ENCODE data around the gene SP2. TPM values are rescaled to one million over a fixed set of nuclear protein-coding genes. Genes with fewer than 3 reads are reported as not detected.

The SP2 gene
- total RNA-seq, 4 donors from 2014 or later: 7.1 to 14.1 (median 12.3) TPM

DNA sequence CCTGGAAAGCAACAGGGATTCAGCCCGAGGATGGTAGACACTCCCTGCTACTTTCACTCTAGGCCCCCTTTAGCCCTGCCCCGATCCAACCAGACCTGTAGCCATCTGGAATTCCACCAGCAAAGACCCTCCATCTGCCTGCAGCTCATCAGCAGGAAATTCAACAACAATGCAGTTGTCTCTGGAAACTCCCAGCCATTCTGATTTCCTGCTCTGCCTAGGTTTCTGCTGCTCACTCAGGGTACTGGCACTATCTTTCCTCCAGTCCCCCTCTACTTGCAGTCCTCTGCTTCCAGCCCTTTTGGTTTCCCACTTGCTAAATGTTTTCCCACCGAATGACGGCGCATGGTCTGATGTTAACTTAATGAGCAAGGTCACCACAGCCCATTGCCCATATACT, 42.4 kb upstream of the SP2 start:
- 27 to 39% methylated on average over 5 of the region's 5 CpGs for WGBS, 2 donors
- Histone ChIP-seq H3K27me3 (peaks cover 21% of the 10 kb centered on the region), H3K36me3 (no peaks in the 10 kb centered on the region), H3K4me1 (peaks cover 11 to 17% of the 10 kb centered on the region in 2 donors), H3K9me3 (no peaks in the 10 kb centered on the region), H3K27ac (no peak overlapping the region), H3K4me3 (replicated peaks in 1 of 3) (no peak overlapping the region)
- intact Hi-C loops (cut with DNase I): no loop called here
- DNase-seq: no peak
- TF ChIP-seq, protein P1, sequence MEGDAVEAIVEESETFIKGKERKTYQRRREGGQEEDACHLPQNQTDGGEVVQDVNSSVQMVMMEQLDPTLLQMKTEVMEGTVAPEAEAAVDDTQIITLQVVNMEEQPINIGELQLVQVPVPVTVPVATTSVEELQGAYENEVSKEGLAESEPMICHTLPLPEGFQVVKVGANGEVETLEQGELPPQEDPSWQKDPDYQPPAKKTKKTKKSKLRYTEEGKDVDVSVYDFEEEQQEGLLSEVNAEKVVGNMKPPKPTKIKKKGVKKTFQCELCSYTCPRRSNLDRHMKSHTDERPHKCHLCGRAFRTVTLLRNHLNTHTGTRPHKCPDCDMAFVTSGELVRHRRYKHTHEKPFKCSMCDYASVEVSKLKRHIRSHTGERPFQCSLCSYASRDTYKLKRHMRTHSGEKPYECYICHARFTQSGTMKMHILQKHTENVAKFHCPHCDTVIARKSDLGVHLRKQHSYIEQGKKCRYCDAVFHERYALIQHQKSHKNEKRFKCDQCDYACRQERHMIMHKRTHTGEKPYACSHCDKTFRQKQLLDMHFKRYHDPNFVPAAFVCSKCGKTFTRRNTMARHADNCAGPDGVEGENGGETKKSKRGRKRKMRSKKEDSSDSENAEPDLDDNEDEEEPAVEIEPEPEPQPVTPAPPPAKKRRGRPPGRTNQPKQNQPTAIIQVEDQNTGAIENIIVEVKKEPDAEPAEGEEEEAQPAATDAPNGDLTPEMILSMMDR (IDR thresholded peaks at IDR 0.05): no peak
- TF ChIP-seq POLR2A (IDR thresholded peaks at IDR 0.05): no peak

DNA sequence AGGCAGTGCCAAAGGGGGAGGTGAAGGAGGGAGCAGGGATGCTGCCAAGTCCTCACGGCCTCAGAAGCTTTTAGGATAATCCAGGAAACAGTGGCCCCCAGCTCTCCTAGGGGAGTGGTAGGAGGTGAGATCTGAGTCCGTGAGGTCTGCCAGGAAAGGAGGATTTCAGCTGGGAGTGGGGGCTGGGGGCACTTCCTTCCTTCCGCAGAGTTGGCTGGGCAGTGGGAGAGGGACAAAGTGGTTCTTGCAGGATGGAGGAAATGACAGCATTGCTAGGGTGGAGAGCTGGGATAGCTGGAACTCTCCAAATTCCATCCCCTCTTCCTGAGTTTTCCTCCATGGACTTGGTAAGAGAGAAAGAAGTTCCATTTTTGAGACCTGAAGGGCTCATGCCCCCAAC, 40.3 kb upstream of the SP2 start:
- H3K27me3 ChIP-seq: peaks cover 20% of the 10 kb centered on the region
- intact Hi-C loops (cut with DNase I): no loop called here
- no peak for DNase-seq
- peaks cover 9 to 14% of the 10 kb centered on the region in 2 donors for H3K4me1 ChIP-seq
- whole genome bisulfite sequencing, 2 donors: 14 to 44% methylated on average over 3 of the region's 3 CpGs
- TF ChIP-seq, protein P1 (IDR thresholded peaks at IDR 0.05): no peak
- no peak for TF ChIP-seq POLR2A (IDR thresholded peaks at IDR 0.05)
- no peak overlapping the region for H3K4me3 ChIP-seq (replicated peaks in 1 of 3)
- no peak overlapping the region for H3K27ac ChIP-seq
- H3K36me3 ChIP-seq: no peaks in the 10 kb centered on the region
- H3K9me3 ChIP-seq: no peaks in the 10 kb centered on the region

DNA sequence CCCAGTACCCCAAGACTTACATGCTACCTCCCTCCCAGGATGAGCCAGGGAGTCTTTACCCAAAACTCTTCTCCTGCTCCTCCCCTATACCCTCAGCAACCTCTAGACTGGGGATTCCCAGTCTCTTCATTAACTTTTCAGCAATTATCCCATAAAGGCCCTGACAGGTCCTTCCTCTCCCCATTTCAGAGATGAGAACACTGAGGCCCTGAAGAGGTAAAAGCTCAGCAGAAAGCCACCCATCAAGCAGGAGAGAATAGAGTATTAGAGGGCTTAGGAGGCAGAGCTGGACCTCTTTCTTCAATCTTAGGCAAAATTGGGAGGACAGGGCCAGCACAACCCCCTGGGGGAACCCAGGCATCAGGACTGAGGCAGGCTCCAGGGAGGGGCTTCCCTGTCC, 39.2 kb upstream of the SP2 start:
- H3K4me3 ChIP-seq (replicated peaks in 1 of 3): no peak overlapping the region
- TF ChIP-seq, protein P1 (IDR thresholded peaks at IDR 0.05): no peak
- peaks cover 0 to 3% of the 10 kb centered on the region in 2 donors for H3K4me1 ChIP-seq
- H3K9me3 ChIP-seq: no peaks in the 10 kb centered on the region
- no peak for DNase-seq
- no peaks in the 10 kb centered on the region for H3K36me3 ChIP-seq
- H3K27me3 ChIP-seq: peaks cover 19% of the 10 kb centered on the region
- intact Hi-C loops (cut with DNase I): no loop called here
- H3K27ac ChIP-seq: no peak overlapping the region

DNA sequence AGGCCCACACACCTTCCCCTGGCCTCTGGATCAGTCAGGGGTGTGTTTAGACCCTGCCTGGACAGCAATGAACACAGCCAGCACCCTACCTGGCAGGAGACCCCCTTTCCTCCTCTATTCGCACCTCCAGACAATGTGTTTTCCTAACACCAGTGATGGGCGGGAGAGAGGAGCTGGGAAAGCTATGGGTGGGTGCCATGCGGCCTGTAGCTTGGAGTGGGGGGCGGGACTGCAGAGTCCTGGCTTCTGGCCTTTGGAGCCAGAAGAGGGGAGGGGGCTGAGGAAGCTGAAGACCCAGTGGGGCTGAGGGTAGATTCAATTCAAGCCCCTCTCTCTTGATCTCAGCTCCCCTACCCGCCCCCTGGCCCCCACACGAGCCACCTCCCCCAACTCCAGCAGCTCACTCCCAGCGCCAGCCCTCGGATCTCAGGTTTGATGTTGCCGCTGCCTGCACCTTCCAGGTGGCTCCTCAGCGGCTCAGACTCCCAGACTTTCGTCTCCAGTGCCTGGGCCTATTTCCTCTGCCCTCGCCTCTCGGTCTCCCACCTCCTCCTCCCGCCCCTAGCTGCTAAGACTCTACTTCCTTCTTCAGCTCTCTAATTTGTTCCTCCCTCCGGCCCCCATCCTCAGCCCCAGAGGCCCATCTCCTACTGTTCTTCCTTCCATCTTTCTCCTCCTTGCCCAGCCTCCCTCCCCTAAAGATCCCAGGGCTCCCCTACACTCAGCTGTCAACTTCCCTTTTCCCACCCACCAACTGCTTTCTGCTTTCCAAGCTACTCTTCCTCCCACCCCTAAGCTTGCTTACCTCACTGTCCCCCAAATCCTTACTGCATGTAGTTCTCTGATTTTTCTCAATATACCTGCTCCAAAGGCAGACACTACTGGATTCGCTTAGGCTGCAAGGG, 38.2 kb upstream of the SP2 start:
- Histone ChIP-seq H3K9me3 (no peaks in the 10 kb centered on the region), H3K27me3 (peaks cover 9% of the 10 kb centered on the region), H3K4me1 (no peaks in the 10 kb centered on the region), H3K27ac (no peak overlapping the region), H3K36me3 (no peaks in the 10 kb centered on the region), H3K4me3 (replicated peaks in 1 of 3) (no peak overlapping the region)
- no peak for DNase-seq
- WGBS, 2 donors: 71 to 74% methylated on average over 16 of the region's 16 CpGs
- TF ChIP-seq, protein P1 (IDR thresholded peaks at IDR 0.05): no peak
- TF ChIP-seq POLR2A (IDR thresholded peaks at IDR 0.05): no peak
- intact Hi-C loops (cut with DNase I): no loop called here

DNA sequence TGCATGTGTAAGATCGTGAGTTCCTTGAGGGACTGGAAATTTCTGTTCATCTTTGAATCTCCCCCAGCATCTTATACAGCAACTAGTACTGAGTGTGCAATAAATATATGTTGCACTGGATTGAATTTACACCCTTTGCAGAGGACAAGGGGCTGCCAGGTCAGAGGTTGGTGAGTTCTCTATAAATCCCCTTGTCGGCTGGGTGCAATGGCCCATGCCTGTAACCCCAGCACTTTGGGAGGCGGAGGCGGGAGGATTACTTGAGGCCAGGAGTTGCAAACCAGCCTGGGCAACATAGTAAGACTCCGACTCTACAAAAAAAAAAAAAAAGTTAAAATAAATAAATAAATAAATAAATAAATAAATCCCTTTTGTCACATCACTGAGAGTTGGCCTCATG, 35.6 kb upstream of the SP2 start:
- no peak overlapping the region for H3K27ac ChIP-seq
- TF ChIP-seq POLR2A (IDR thresholded peaks at IDR 0.05): no peak
- TF ChIP-seq, protein P1 (IDR thresholded peaks at IDR 0.05): no peak
- H3K36me3 ChIP-seq: no peaks in the 10 kb centered on the region
- H3K9me3 ChIP-seq: no peaks in the 10 kb centered on the region
- no peaks in the 10 kb centered on the region for H3K4me1 ChIP-seq
- intact Hi-C loops (cut with DNase I): no loop called here
- 86 to 92% methylated on average over 5 of the region's 5 CpGs for WGBS, 2 donors
- no peak for DNase-seq
- H3K4me3 ChIP-seq (replicated peaks in 1 of 3): no peak overlapping the region
- H3K27me3 ChIP-seq: no peaks in the 10 kb centered on the region

Measured in thyroid gland (tissue), 4 donors.